Smooth muscle cell (in vitro differentiated cells): ENCODE measurements around the gene LIPH. TPM values are rescaled to one million over a fixed set of nuclear protein-coding genes. Genes with fewer than 3 reads are reported as not detected.

Experiments
- DNase-seq: peaks from one replicate; lab custom pipeline; 2025; ENCODE audit not compliant: unreplicated experiment; lab: John Stamatoyannopoulos, UW
- H2AFZ ChIP-seq: fragments of 200-600 bp; sonication (generic); 2 replicates; pipeline ENCODE4 v1.6.0; 2016; ENCODE audit warnings: antibody characterized with exemption, low read depth, mild to moderate bottlenecking
- H3F3A ChIP-seq: fragments of 200-600 bp; sonication (generic); 2 replicates; pipeline ENCODE4 v1.6.0; 2017; ENCODE audit warnings: antibody characterized with exemption, low read depth
- H3K27ac ChIP-seq: fragments of 200-600 bp; sonication (generic); 2 replicates; pipeline ENCODE4 v1.5.1; 2016; ENCODE audit warnings: low read depth, mild to moderate bottlenecking
- H3K27me3 ChIP-seq: fragments of 200-600 bp; sonication (generic); 2 replicates; pipeline ENCODE4 v1.6.1; 2016; ENCODE audit warnings: low read depth, mild to moderate bottlenecking
- H3K36me3 ChIP-seq: fragments of 200-600 bp; sonication (generic); 2 replicates; pipeline ENCODE4 v1.5.1; 2016; ENCODE audit warnings: low read depth
- H3K4me1 ChIP-seq: fragments of 200-600 bp; sonication (generic); 2 replicates; pipeline ENCODE4 v1.5.1; 2016; ENCODE audit warnings: low read depth
- H3K4me2 ChIP-seq: fragments of 200-600 bp; sonication (generic); 2 replicates; pipeline ENCODE4 v1.6.0; 2016; ENCODE audit warnings: mild to moderate bottlenecking
- H3K4me3 ChIP-seq: fragments of 200-600 bp; sonication (generic); 2 replicates; pipeline ENCODE4 v1.5.1; 2016; ENCODE audit warnings: mild to moderate bottlenecking
- H3K79me2 ChIP-seq: fragments of 200-600 bp; sonication (generic); 2 replicates; pipeline ENCODE4 v1.6.0; 2016; ENCODE audit warnings: low read depth, mild to moderate bottlenecking
- H3K9ac ChIP-seq: fragments of 200-600 bp; sonication (generic); 2 replicates; pipeline ENCODE4 v1.6.0; 2016; ENCODE audit warnings: low read depth
- H3K9me3 ChIP-seq: fragments of 200-600 bp; sonication (generic); replicated peaks from 2 replicates; pipeline ENCODE4 v1.5.1; 2016; ENCODE audit warnings: low read depth
- H4K20me1 ChIP-seq: fragments of 200-600 bp; sonication (generic); 2 replicates; pipeline ENCODE4 v1.6.0; 2016; ENCODE audit warnings: low read depth
- WGBS: methylation state at CpG from one replicate; pipeline ENCODE4 v1.1.7; 2016; ENCODE audit warnings: low lambda C conversion rate; 5-methylcytosine and 5-hydroxymethylcytosine counted together
- polyA plus RNA-seq: library from polyadenylated mRNA; unstranded; fragments of >200 nt; fragmentation: Nextera tagmentation; extraction: Ambion mirVana; gene quantifications from 2 replicates; pipeline ENCODE4 v1.2.1, GENCODE V29; 2016
- total RNA-seq: library from RNA; depleted of rRNA; stranded (reverse); fragments of >200 nt; gene quantifications from 2 replicates; pipeline ENCODE4 v1.2.3, GENCODE V29; 2014
- TF ChIP-seq, protein P1 (sequence below): fragments of 200-600 bp; sonication (generic); IDR thresholded peaks from 2 replicates; pipeline ENCODE4 v1.5.1; 2017; ENCODE audit warnings: borderline replicate concordance, mild to moderate bottlenecking, antibody characterized with exemption; ENCODE audit not compliant: insufficient read depth, poor library complexity, severe bottlenecking

The LIPH gene
- total and polyA plus RNA-seq, 2 experiments from 2014 or later: 0.03 to 0.04 TPM

GRCh38 chr3:185555101-185555501, 2.7 kb upstream of the LIPH start:
- Histone ChIP-seq H2AFZ (no peak overlapping the region), H3K4me3 (no peak overlapping the region), H3F3A (no peaks in the 10 kb centered on the region), H3K4me2 (no peak overlapping the region), H3K9ac (no peak overlapping the region), H3K27me3 (no peaks in the 10 kb centered on the region), H3K27ac (no peak overlapping the region), H3K4me1 (no peaks in the 10 kb centered on the region), H3K9me3 (no peaks in the 10 kb centered on the region), H3K36me3 (no peaks in the 10 kb centered on the region), H3K79me2 (no peaks in the 10 kb centered on the region), H4K20me1 (no peaks in the 10 kb centered on the region)
- TF ChIP-seq, protein P1, sequence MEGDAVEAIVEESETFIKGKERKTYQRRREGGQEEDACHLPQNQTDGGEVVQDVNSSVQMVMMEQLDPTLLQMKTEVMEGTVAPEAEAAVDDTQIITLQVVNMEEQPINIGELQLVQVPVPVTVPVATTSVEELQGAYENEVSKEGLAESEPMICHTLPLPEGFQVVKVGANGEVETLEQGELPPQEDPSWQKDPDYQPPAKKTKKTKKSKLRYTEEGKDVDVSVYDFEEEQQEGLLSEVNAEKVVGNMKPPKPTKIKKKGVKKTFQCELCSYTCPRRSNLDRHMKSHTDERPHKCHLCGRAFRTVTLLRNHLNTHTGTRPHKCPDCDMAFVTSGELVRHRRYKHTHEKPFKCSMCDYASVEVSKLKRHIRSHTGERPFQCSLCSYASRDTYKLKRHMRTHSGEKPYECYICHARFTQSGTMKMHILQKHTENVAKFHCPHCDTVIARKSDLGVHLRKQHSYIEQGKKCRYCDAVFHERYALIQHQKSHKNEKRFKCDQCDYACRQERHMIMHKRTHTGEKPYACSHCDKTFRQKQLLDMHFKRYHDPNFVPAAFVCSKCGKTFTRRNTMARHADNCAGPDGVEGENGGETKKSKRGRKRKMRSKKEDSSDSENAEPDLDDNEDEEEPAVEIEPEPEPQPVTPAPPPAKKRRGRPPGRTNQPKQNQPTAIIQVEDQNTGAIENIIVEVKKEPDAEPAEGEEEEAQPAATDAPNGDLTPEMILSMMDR: no peak
- 65% methylated on average over 4 of the region's 4 CpGs for WGBS
- no peak for DNase-seq

DNA sequence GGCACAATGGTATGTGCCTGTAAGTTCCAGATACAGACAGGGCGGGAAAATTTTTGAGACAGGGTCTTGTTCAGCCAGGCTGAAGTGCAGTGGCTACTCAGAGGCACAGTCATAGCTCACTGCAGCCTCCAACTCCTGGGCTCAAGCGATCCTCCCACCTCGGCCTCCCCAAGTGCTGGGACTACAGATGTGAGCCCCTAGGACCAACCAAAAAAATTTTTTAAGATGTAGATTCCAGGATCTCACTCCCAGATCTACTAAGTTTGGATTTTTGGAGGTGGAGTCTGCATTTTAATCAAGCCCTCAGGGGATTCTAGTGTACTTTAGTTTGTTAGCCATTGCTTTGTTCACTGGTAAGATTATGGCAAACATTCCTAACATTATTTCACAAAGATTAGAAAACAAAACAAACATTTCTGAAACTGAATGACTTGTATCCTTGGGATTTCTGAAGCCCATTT, 2.7 kb downstream of the LIPH start:
- H3K4me2 ChIP-seq: no peak overlapping the region
- H3K4me1 ChIP-seq: no peaks in the 10 kb centered on the region
- no peaks in the 10 kb centered on the region for H3K27me3 ChIP-seq
- WGBS: 98% methylated on average over 3 of the region's 3 CpGs
- no peaks in the 10 kb centered on the region for H3K36me3 ChIP-seq
- no peaks in the 10 kb centered on the region for H4K20me1 ChIP-seq
- no peaks in the 10 kb centered on the region for H3K79me2 ChIP-seq
- no peak overlapping the region for H3K4me3 ChIP-seq
- DNase-seq: no peak
- no peak overlapping the region for H2AFZ ChIP-seq
- H3K9ac ChIP-seq: no peak overlapping the region
- no peaks in the 10 kb centered on the region for H3K9me3 ChIP-seq
- H3F3A ChIP-seq: no peaks in the 10 kb centered on the region
- TF ChIP-seq, protein P1: no peak
- H3K27ac ChIP-seq: no peak overlapping the region

DNA sequence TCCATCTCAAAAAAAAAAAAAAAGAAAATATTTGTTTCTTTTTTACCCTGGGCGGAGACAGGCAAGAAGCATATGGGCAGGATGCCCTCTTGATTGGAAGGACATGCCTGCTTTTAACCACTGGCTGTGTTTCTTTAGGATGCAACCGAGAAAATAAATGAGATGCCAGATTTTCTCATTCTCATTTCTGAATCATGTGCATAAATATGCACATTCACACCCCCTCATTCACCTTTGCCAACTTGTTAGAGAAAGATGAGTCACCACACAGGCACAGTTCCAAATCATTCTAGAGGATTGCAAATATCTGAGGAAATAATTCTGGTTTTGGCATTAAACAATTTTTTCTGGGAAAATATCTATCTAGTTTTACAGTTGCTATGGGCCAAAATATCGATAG, 3.3 kb downstream of the LIPH start:
- Histone ChIP-seq H3K4me3 (no peak overlapping the region), H3K27ac (no peak overlapping the region)

GRCh38 chr3:185540695-185541094, 11.7 kb downstream of the LIPH start:
- Histone ChIP-seq H3K9me3 (no peaks in the 10 kb centered on the region), H4K20me1 (no peaks in the 10 kb centered on the region), H3K4me2 (no peak overlapping the region), H3K36me3 (no peaks in the 10 kb centered on the region), H3K79me2 (no peaks in the 10 kb centered on the region), H2AFZ (no peak overlapping the region), H3F3A (no peaks in the 10 kb centered on the region), H3K27ac (no peak overlapping the region), H3K4me3 (no peak overlapping the region), H3K4me1 (no peaks in the 10 kb centered on the region), H3K27me3 (no peaks in the 10 kb centered on the region), H3K9ac (no peak overlapping the region)
- WGBS: 91% methylated on average over 7 of the region's 7 CpGs
- DNase-seq: no peak
- TF ChIP-seq, protein P1: no peak

More for the DNA sequence above, 3.3 kb downstream of the LIPH start:
- Histone ChIP-seq H3K36me3 (no peaks in the 10 kb centered on the region), H3K79me2 (no peaks in the 10 kb centered on the region), H3K9me3 (no peaks in the 10 kb centered on the region), H3K4me2 (no peak overlapping the region), H3K9ac (no peak overlapping the region), H3K4me1 (no peaks in the 10 kb centered on the region), H3K27me3 (no peaks in the 10 kb centered on the region), H4K20me1 (no peaks in the 10 kb centered on the region), H3F3A (no peaks in the 10 kb centered on the region), H2AFZ (no peak overlapping the region)
- TF ChIP-seq, protein P1: no peak
- WGBS: 87% methylated on average over 3 of the region's 3 CpGs
- no peak for DNase-seq
